ENCODE measurements around the gene C20orf96. TPM values are rescaled to one million over a fixed set of nuclear protein-coding genes. Genes with fewer than 3 reads are reported as not detected.
"Not testable (repeated sequence)": the region's sequence is repeated elsewhere in the genome, so short reads cannot be mapped to it uniquely, and the experiment has no call there.

Gene C20orf96
- total RNA-seq, 2 experiments from 2014 or later: 6.8 to 8.5 TPM

DNA sequence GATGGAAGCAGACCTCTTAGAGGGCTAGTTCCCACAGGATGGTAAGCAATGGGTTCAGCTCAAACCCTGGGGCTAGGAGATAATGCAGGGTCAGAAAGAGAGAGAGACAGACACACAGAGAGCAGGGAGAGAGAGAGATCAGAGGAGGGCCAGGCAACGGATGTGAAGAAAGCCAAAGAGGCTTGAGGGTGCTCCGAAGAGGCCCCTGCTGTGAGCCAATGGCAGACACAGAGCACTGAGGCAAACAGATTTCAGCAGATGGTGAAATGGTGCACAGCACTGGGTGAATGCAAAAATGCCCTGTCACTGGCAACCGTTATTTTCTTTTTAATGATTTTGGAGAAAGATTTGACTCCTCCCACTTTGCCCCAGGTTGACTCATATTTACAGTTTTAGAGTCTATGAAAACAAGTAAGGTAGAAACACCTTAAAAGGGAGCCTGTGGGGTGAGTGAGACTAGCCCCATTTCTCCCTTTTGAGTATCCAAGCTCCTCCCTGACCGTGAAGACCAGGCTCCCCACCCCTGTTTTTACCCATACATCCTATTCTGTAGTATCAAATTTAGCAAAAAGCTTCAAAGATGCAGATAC, 32.2 kb downstream of the C20orf96 start:
- ChIA-PET CTCF (interaction anchor here (0.8 to 2.1 kb wide), 6 partner anchors 8 to 73 kb away, joined by 3 to 9 read pairs (median 4); no protein-coding TSS in a partner anchor), POLR2A (no interaction called here)
- no peaks in the 10 kb centered on the region for H3K36me3 Mint-ChIP-seq (ENCODE audit: low read depth)
- peaks cover 8% of the 10 kb centered on the region for H3K27me3 Mint-ChIP-seq (ENCODE audit: low read depth)
- peak; percentile 18 for DNase-seq
- no peaks in the 10 kb centered on the region for H3K9me3 Mint-ChIP-seq (ENCODE audit: insufficient read depth)
- peaks cover 10% of the 10 kb centered on the region for H3K4me1 Mint-ChIP-seq (ENCODE audit: low read depth)
- ATAC-seq: no peak
- no peak overlapping the region for H3K4me3 Mint-ChIP-seq
- H3K27ac Mint-ChIP-seq: peak overlapping the region; percentile 18

DNA sequence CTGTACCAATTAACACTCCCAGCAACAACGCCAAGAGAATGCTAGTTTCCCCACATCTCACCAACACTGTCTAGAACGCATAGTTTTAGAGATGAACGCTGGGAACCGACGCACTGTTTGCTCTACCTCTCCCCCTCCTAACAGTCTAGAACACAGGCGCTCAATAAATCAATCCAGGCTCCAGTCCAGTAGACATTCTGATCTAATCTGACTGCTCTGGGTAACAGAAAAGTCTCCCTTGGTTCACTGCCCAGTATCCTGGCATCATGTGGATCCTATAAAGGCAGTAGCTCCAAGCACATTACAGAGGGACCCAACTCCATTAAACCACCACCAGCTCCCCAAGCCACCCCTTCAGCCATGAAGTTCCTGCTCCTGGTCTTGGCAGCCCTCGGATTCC, 33.1 kb downstream of the C20orf96 start, which contains the start of gene DEFB132:
Gene DEFB132 (plus strand): TSS at position 306 of the 400 bp plus-strand sequence. CDS start 55 bp downstream, at position 361.
- ATAC-seq (no peak), DNase-seq (peak; percentile 18)
- peak within 1 kb of the TSS; percentile 18 for H3K27ac Mint-ChIP-seq
- POLR2A ChIA-PET: no interaction called here
- peaks cover 10% of the 10 kb centered on the region for H3K4me1 Mint-ChIP-seq (ENCODE audit: low read depth)
- peaks cover 8% of the 10 kb centered on the region for H3K27me3 Mint-ChIP-seq (ENCODE audit: low read depth)
- H3K36me3 Mint-ChIP-seq (ENCODE audit: low read depth): no peaks in the 10 kb centered on the region
- no peaks in the 10 kb centered on the region for H3K9me3 Mint-ChIP-seq (ENCODE audit: insufficient read depth)
- H3K4me3 Mint-ChIP-seq: no peak within 1 kb of the TSS
- CTCF ChIA-PET: interaction anchor here (2.1 kb wide), 1 partner anchor 9 kb away, joined by 9 read pairs; no protein-coding TSS in a partner anchor

DNA sequence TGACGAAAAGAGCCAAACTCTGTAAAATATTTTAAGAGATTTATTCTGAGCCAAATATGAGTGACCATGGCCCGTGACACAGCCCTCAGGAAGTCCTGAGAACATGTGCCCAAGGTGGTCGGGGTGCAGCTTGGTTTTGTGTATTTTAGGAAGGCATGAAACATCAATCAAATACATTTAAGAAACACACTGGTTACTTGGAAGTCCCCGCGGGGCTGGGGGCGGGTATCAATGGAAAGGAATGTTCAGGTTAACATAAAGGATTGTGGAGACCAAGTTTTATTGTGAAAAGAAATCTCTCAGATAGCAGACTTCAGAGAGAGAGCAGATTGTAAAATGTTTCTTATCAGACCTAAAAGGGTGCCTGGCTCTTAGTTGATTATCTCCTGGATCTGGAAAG, 37.1 kb downstream of the C20orf96 start:
- POLR2A ChIA-PET; DNase-seq; H3K4me3 Mint-ChIP-seq; H3K9me3 Mint-ChIP-seq (ENCODE audit: insufficient read depth); H3K27ac Mint-ChIP-seq; H3K36me3 Mint-ChIP-seq (ENCODE audit: low read depth); H3K27me3 Mint-ChIP-seq (ENCODE audit: low read depth); ATAC-seq: not testable (repeated sequence)
- CTCF ChIA-PET: interaction anchor here (1.1 kb wide), 1 partner anchor 13 kb away, joined by 5 read pairs; no protein-coding TSS in a partner anchor
- H3K4me1 Mint-ChIP-seq (ENCODE audit: low read depth): peaks cover 14% of the 10 kb centered on the region

DNA sequence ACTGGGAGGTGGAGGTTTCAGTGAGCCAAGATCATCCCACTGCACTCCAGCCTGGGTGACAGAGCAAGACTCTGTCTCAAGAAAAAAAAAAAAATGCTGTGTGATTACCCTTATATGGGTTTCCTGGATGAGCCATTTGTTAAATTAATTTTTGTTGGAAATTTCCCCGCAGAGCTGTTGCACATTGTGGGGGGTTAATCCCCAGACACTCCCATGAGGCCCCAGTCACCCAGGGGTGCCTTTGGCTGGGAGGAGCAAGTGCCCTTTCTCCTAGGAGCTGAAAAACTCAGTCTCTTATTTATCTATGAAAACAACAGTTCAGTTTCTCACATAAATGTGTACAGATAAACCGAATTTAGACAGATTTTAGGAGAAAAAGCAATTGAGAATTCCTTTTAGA, 37.7 kb downstream of the C20orf96 start:
- Mint-ChIP-seq H3K4me3 (no peak overlapping the region), H3K4me1 (ENCODE audit: low read depth) (peaks cover 11% of the 10 kb centered on the region), H3K27ac (no peak overlapping the region), H3K36me3 (ENCODE audit: low read depth) (no peaks in the 10 kb centered on the region), H3K9me3 (ENCODE audit: insufficient read depth) (no peaks in the 10 kb centered on the region), H3K27me3 (ENCODE audit: low read depth) (peaks cover 8% of the 10 kb centered on the region)
- CTCF ChIA-PET: interaction anchor here (1.1 kb wide), 1 partner anchor 14 kb away, joined by 5 read pairs; no protein-coding TSS in a partner anchor
- DNase-seq (no peak), ATAC-seq (no peak)
- POLR2A ChIA-PET: no interaction called here

DNA sequence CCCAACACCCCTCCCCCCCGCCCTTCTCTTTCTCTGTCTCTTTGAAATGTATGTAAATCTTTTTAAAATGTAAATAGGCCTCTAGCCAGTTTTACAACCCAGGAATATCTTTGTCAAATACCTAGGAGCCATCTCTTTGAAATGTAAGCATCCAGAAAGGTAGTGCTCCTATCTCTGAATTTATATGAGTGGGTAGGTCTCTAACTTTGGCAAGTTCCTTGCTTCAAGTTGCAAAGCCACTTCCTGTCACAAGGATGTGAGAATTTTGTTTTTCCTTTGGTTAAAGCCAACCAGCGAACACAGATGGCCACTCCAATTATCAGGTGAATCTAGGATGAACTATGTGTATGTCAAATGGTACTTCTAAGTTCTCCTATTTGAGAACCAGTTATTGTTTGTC, 39.2 kb downstream of the C20orf96 start:
- no peak overlapping the region for H3K27ac Mint-ChIP-seq
- H3K27me3 Mint-ChIP-seq (ENCODE audit: low read depth): peaks cover under 1% of the 10 kb centered on the region
- ATAC-seq (no peak), DNase-seq (no peak)
- H3K4me3 Mint-ChIP-seq: no peak overlapping the region
- H3K9me3 Mint-ChIP-seq (ENCODE audit: insufficient read depth): peaks cover 2% of the 10 kb centered on the region
- no peaks in the 10 kb centered on the region for H3K36me3 Mint-ChIP-seq (ENCODE audit: low read depth)
- ChIA-PET POLR2A (no interaction called here), CTCF (no interaction called here)
- H3K4me1 Mint-ChIP-seq (ENCODE audit: low read depth): peaks cover 11% of the 10 kb centered on the region

DNA sequence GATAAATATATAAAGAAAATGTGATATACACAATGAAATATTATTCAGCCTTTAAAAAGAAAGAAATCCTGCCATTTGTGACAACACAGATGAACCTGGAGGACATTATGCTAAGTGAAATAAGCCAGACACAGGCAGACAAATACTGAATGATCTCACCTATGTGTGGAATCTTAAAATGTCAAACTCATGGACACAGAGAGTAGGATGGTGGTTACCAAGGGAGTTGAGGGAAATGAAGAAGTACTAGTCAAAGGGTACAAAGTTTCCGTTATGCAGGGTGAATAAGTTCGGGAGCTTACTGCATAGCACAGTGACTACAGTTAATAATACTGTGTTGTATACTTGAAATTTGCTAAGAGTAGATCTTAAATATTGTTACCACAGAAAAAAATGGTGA, 47.6 kb downstream of the C20orf96 start:
- Mint-ChIP-seq H3K9me3 (ENCODE audit: insufficient read depth) (peaks cover 2% of the 10 kb centered on the region), H3K4me1 (ENCODE audit: low read depth) (peaks cover 7% of the 10 kb centered on the region), H3K27ac (no peak overlapping the region), H3K4me3 (no peak overlapping the region), H3K36me3 (ENCODE audit: low read depth) (no peaks in the 10 kb centered on the region), H3K27me3 (ENCODE audit: low read depth) (peaks cover 15% of the 10 kb centered on the region)
- DNase-seq (no peak), ATAC-seq (no peak)
- ChIA-PET CTCF (interaction anchor here (2.8 kb wide), 1 partner anchor 23 kb away, joined by 12 read pairs; no protein-coding TSS in a partner anchor), POLR2A (no interaction called here)

DNA sequence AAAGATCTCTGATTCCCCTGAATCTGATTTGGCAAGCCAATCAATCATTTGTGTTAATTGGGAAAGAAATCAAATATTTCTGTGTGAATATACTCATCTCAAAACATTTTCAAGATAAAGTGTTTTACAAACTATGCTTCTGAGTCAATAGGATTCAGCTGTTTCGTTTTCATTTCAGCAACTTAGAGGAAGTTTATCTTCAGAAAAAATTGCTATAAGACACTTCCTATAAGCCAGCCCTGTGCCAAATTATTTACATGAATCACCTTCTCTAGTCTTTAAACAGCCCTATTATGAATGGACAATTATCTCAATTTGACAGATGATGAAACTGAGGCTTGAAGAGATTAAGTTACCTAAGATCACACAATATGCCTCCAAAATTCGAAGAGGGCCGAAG, 52.6 kb downstream of the C20orf96 start:
- H3K27me3 Mint-ChIP-seq (ENCODE audit: low read depth): peaks cover 7% of the 10 kb centered on the region

DNA sequence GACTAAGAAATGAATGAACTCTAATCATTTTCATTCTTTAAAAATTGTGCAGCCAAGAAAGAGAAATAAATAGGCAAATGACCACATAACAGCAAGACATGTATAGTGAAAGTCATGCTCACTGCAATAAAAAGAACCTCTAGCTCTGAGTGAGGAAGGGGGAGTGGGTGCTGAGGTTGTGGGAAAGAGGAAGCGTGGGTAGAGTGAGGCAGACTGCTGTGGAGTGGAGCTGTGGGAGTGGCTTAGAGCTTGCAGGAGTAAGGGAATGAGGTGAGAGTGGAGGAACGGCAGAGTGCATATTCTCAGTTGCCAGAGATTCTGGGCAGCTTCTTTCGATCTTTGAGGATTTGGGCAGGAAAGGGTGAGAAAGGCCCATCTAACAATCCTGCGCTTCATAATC, 53.1 kb downstream of the C20orf96 start:
- Mint-ChIP-seq H3K4me3 (peak overlapping the region; percentile 53), H3K27me3 (ENCODE audit: low read depth) (peaks cover 5% of the 10 kb centered on the region), H3K4me1 (ENCODE audit: low read depth) (peaks cover 15% of the 10 kb centered on the region), H3K36me3 (ENCODE audit: low read depth) (no peaks in the 10 kb centered on the region), H3K27ac (peak overlapping the region; percentile 87), H3K9me3 (ENCODE audit: insufficient read depth) (no peaks in the 10 kb centered on the region)
- CTCF ChIA-PET: interaction anchor here (0.9 to 5.3 kb wide), 5 partner anchors 10 to 30 kb away, joined by 4 to 46 read pairs (median 6); partner anchors contain the start of gene DEFB129
- peak; percentile 60 for ATAC-seq
- DNase-seq: no peak
- POLR2A ChIA-PET: interaction anchor here (0.9 kb wide), 2 partner anchors 10 to 11 kb away, joined by 3 to 4 read pairs; no protein-coding TSS in a partner anchor

More for the DNA sequence above, 52.6 kb downstream of the C20orf96 start:
- CTCF ChIA-PET: interaction anchor here (0.9 to 5.3 kb wide), 6 partner anchors 10 to 29 kb away, joined by 3 to 46 read pairs (median 5); partner anchors contain the start of gene DEFB129
- Mint-ChIP-seq H3K9me3 (ENCODE audit: insufficient read depth) (no peaks in the 10 kb centered on the region), H3K36me3 (ENCODE audit: low read depth) (no peaks in the 10 kb centered on the region), H3K4me1 (ENCODE audit: low read depth) (peaks cover 15% of the 10 kb centered on the region), H3K27ac (peak overlapping the region; percentile 87), H3K4me3 (peak overlapping the region; percentile 53)
- no peak for DNase-seq
- ATAC-seq: peak; percentile 65
- POLR2A ChIA-PET: interaction anchor here (0.6 to 0.9 kb wide), 3 partner anchors 9 to 284 kb away, joined by 3 to 4 read pairs (median 3); no protein-coding TSS in a partner anchor

DNA sequence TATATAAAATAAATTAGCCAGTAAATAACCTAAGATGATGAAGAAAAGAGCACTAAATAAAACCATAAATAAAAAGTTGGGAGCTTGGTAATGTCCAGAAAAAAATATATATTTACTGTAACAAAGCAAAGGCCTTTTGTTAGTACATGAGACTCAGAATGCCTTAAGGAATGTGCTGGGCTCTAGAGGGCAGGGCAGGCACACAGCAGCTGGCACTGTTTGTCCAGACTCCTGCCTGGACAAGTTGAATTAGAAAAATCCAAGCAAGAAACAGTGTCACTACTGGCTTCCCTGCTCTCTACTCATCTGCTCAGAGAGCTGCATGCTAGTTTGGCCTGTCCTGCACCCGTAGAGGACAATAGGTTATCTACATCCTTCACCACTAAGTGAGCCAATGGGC, 54.7 kb downstream of the C20orf96 start:
- Mint-ChIP-seq H3K27me3 (ENCODE audit: low read depth) (no peaks in the 10 kb centered on the region), H3K36me3 (ENCODE audit: low read depth) (no peaks in the 10 kb centered on the region), H3K27ac (no peak overlapping the region), H3K4me3 (no peak overlapping the region), H3K4me1 (ENCODE audit: low read depth) (peaks cover 15% of the 10 kb centered on the region), H3K9me3 (ENCODE audit: insufficient read depth) (no peaks in the 10 kb centered on the region)
- no peak for ATAC-seq
- CTCF ChIA-PET: interaction anchor here (0.6 kb wide), 1 partner anchor 31 kb away, joined by 3 read pairs; no protein-coding TSS in a partner anchor
- POLR2A ChIA-PET: no interaction called here
- DNase-seq: no peak

DNA sequence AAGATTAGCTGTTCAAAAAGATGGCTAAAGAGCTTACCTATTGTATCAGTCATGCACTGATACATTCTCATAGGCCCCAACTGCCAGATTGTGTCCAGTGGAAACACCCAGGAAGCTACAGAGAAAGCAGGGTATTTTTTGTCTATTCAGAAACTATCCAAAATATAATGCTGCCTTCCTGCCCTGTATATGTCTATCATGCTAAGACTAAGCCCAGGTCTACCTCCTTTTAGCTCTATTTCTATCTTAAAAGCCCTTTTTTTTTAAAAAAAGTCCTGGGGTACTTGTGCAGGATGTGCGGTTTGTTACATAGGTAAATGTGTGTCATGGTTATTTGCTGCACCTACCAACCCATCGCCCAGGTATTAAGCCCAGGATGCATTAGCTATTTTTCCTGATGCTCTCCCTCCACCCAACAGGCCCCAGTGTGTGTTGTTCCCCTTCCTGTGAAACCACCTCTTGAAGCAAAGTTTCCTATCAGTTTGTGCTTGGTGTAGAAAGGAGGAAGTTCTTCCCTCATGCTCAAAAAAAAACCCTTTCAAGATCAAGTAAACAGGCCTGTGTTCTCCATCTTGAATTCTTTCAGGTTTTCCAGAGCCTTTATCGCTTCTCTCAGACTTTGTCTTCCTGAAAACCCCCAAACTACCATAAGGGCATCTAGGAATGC, 63.0 kb downstream of the C20orf96 start:
- ChIA-PET CTCF (interaction anchor here (0.7 to 3.0 kb wide), 8 partner anchors 10 to 418 kb away, joined by 3 to 19 read pairs (median 6); no protein-coding TSS in a partner anchor), POLR2A (interaction anchor here (0.6 to 0.7 kb wide), 2 partner anchors 25 to 102 kb away, joined by 3 to 4 read pairs; no protein-coding TSS in a partner anchor)
- ATAC-seq (no peak), DNase-seq (no peak)
- H3K9me3 Mint-ChIP-seq (ENCODE audit: insufficient read depth): no peaks in the 10 kb centered on the region
- H3K4me3 Mint-ChIP-seq: no peak overlapping the region
- H3K27me3 Mint-ChIP-seq (ENCODE audit: low read depth): peaks cover 16% of the 10 kb centered on the region
- H3K36me3 Mint-ChIP-seq (ENCODE audit: low read depth): no peaks in the 10 kb centered on the region
- peaks cover 27% of the 10 kb centered on the region for H3K4me1 Mint-ChIP-seq (ENCODE audit: low read depth)
- H3K27ac Mint-ChIP-seq: no peak overlapping the region

DNA sequence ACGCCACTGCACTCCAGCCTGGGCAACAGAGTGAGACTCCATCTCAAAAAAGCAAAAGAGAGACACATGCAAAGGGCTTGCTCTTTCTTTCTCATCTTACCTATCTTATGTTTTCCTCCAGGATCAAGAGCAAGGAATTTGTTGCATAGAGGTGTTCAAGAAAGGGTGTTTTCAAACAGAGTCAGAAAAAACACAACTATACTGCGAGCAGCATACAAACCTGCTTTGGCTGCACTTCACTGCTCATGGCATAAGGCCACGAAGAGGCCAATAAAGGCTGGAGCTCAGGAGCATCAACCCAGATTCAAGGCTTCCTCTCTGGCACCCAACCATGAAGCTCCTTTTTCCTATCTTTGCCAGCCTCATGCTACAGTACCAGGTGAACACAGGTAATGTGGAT, 63.6 kb downstream of the C20orf96 start, which contains the start of gene DEFB129:
Gene DEFB129 (plus strand): TSS at position 301 of the 400 bp plus-strand sequence. CDS start 31 bp downstream, at position 332.
- ATAC-seq: no peak
- no peaks in the 10 kb centered on the region for H3K36me3 Mint-ChIP-seq (ENCODE audit: low read depth)
- no peaks in the 10 kb centered on the region for H3K9me3 Mint-ChIP-seq (ENCODE audit: insufficient read depth)
- peaks cover 17% of the 10 kb centered on the region for H3K27me3 Mint-ChIP-seq (ENCODE audit: low read depth)
- no peak within 1 kb of the TSS for H3K4me3 Mint-ChIP-seq
- peaks cover 27% of the 10 kb centered on the region for H3K4me1 Mint-ChIP-seq (ENCODE audit: low read depth)
- ChIA-PET POLR2A (interaction anchor here (0.6 to 1.1 kb wide), 3 partner anchors 11 to 102 kb away, joined by 3 to 4 read pairs (median 3); no protein-coding TSS in a partner anchor), CTCF (interaction anchor here (1.1 to 3.0 kb wide), 8 partner anchors 11 to 419 kb away, joined by 3 to 19 read pairs (median 6); no protein-coding TSS in a partner anchor)
- H3K27ac Mint-ChIP-seq: no peak within 1 kb of the TSS
- no peak for DNase-seq

Data from activated CD8-positive, alpha-beta T cell treated with anti-CD3 and anti-CD28 coated beads, Interleukin-2, amount 10 ng/mL, durations not matched to agents 7 days and 5 days (primary cell).